ENCODE results near the gene ANKRD11.
"Not testable (repeated sequence)": the region's sequence is repeated elsewhere in the genome, so short reads cannot be mapped to it uniquely, and the experiment has no call there.

ANKRD11 gene

GRCh38 chr16:89425523-89425922 lies 64.8 kb downstream of the ANKRD11 start:
- FAIRE-seq: no peak

GRCh38 chr16:89423681-89424260 lies 66.6 kb downstream of the ANKRD11 start:
- no peak for FAIRE-seq

GRCh38 chr16:89422905-89423630 lies 67.3 kb downstream of the ANKRD11 start:
- no peak for FAIRE-seq

- FAIRE-seq: no peak
Observed at GRCh38 chr16:89422527-89422904, 67.8 kb downstream of the ANKRD11 start.

- not testable (repeated sequence) for FAIRE-seq
Observed at GRCh38 chr16:89421300-89421699, 69.1 kb downstream of the ANKRD11 start.

- no peak for FAIRE-seq
Observed at GRCh38 chr16:89420204-89420603, 70.2 kb downstream of the ANKRD11 start.

GRCh38 chr16:89418352-89418751 lies 72.0 kb downstream of the ANKRD11 start:
- no peak for FAIRE-seq

- FAIRE-seq: no peak
Observed at GRCh38 chr16:89417352-89417751, 73.0 kb downstream of the ANKRD11 start.

- FAIRE-seq: no peak
Observed at GRCh38 chr16:89413811-89414585, 76.4 kb downstream of the ANKRD11 start.

GRCh38 chr16:89412811-89413210 lies 77.5 kb downstream of the ANKRD11 start:
- no peak for FAIRE-seq

GRCh38 chr16:89411335-89411850 lies 79.0 kb downstream of the ANKRD11 start:
- no peak for FAIRE-seq

- no peak for FAIRE-seq
Observed at GRCh38 chr16:89410794-89411309, 79.5 kb downstream of the ANKRD11 start.

GRCh38 chr16:89410322-89410721 lies 80.0 kb downstream of the ANKRD11 start:
- no peak for FAIRE-seq

- no peak for FAIRE-seq
Observed at GRCh38 chr16:89409161-89409711, 81.1 kb downstream of the ANKRD11 start.

- FAIRE-seq: no peak
Observed at GRCh38 chr16:89408315-89408714, 82.0 kb downstream of the ANKRD11 start.

- no peak for FAIRE-seq
Observed at GRCh38 chr16:89407925-89408300, 82.4 kb downstream of the ANKRD11 start.

GRCh38 chr16:89407282-89407924 lies 83.0 kb downstream of the ANKRD11 start:
- FAIRE-seq: no peak

GRCh38 chr16:89406277-89406888 lies 84.0 kb downstream of the ANKRD11 start:
- FAIRE-seq: no peak

GRCh38 chr16:89404561-89404960 lies 85.8 kb downstream of the ANKRD11 start:
- FAIRE-seq: no peak

- FAIRE-seq: no peak
Observed at GRCh38 chr16:89402962-89403361, 87.4 kb downstream of the ANKRD11 start.

- no peak for FAIRE-seq
Observed at GRCh38 chr16:89401641-89402445, 88.5 kb downstream of the ANKRD11 start.
